MM.1S (cell line): ENCODE measurements around the gene SULT1C4.

Source experiments
- DNase-seq: peaks from one replicate; pipeline ENCODE4 v3.0.0-alpha.2; 2015
- H2AFZ ChIP-seq: fragments of 300-600 bp; sonication (generic); 2 replicates; pipeline ENCODE4 v1.6.0; 2016; ENCODE audit warnings: antibody characterized with exemption, low read length
- H3F3A ChIP-seq: fragments of 300-600 bp; sonication (generic); 2 replicates; pipeline ENCODE4 v1.6.1; 2016; ENCODE audit warnings: mild to moderate bottlenecking, antibody characterized with exemption, low read length, moderate library complexity, mixed read lengths; ENCODE audit not compliant: insufficient read depth
- H3K27ac ChIP-seq: fragments of 300-600 bp; sonication (generic); 2 replicates; pipeline ENCODE4 v1.5.1; 2016; ENCODE audit warnings: mild to moderate bottlenecking, low read length
- H3K27me3 ChIP-seq: fragments of 300-600 bp; sonication (generic); replicated peaks from 2 replicates; pipeline ENCODE4 v1.6.0; 2016; ENCODE audit warnings: low read length; ENCODE audit not compliant: insufficient read depth
- H3K36me3 ChIP-seq: fragments of 300-600 bp; sonication (generic); replicated peaks from 2 replicates; pipeline ENCODE4 v1.6.1; 2016; ENCODE audit warnings: mild to moderate bottlenecking, low read length, mixed read lengths; ENCODE audit not compliant: insufficient read depth
- H3K4me1 ChIP-seq: fragments of 300-600 bp; sonication (generic); 2 replicates; pipeline ENCODE4 v1.6.1; 2016; ENCODE audit warnings: low read length, mixed read lengths
- H3K4me2 ChIP-seq: fragments of 300-600 bp; sonication (generic); 2 replicates; pipeline ENCODE4 v1.6.0; 2016; ENCODE audit warnings: low read depth, low read length
- H3K4me3 ChIP-seq: fragments of 300-600 bp; sonication (generic); 2 replicates; pipeline ENCODE4 v1.5.1; 2016; ENCODE audit warnings: low read length, mixed read lengths
- H3K79me2 ChIP-seq: fragments of 300-600 bp; sonication (generic); 2 replicates; pipeline ENCODE4 v1.6.1; 2016; ENCODE audit warnings: mixed run types, low read length, mixed read lengths
- H3K9ac ChIP-seq: fragments of 300-600 bp; sonication (generic); 2 replicates; pipeline ENCODE4 v1.6.1; 2016; ENCODE audit warnings: low read length, mixed read lengths
- H3K9me2 ChIP-seq: fragments of 300-600 bp; sonication (generic); replicated peaks from 2 replicates; pipeline ENCODE4 v1.6.1; 2016; ENCODE audit warnings: mild to moderate bottlenecking, low read length, mixed read lengths; ENCODE audit not compliant: insufficient read depth
- H3K9me3 ChIP-seq: fragments of 300-600 bp; sonication (generic); replicated peaks from 2 replicates; pipeline ENCODE4 v1.6.1; 2016; ENCODE audit warnings: mild to moderate bottlenecking, low read length, mixed read lengths; ENCODE audit not compliant: insufficient read depth
- H4K20me1 ChIP-seq: fragments of 300-600 bp; sonication (generic); 2 replicates; pipeline ENCODE4 v1.6.1; 2016; ENCODE audit warnings: mild to moderate bottlenecking, low read length, moderate library complexity, mixed read lengths; ENCODE audit not compliant: insufficient read depth
- CTCF ChIP-seq: fragments of 300-600 bp; sonication (generic); IDR thresholded peaks from 2 replicates; pipeline ENCODE4 v1.5.1; 2016; ENCODE audit warnings: antibody characterized with exemption, low read length, mixed read lengths
- EZH2 ChIP-seq: fragments of 300-600 bp; sonication (generic); optimal IDR thresholded peaks from 2 replicates; pipeline ENCODE3; 2017; ENCODE audit warnings: low read depth, mild to moderate bottlenecking, antibody characterized with exemption, low read length, mixed read lengths
- EZH2phosphoT487 ChIP-seq: fragments of 300-600 bp; sonication (generic); IDR thresholded peaks from 2 replicates; pipeline ENCODE4 v1.6.1; 2018; ENCODE audit warnings: antibody characterized with exemption, low read length

SULT1C4 gene

GRCh38 chr2:108404784-108405397 is 27.1 kb downstream of the SULT1C4 start:
- Histone ChIP-seq H2AFZ (no peak overlapping the region), H3K27me3 (no peaks in the 10 kb centered on the region)
- no peak for TF ChIP-seq CTCF
- TF ChIP-seq EZH2, result no peak
- no peak for TF ChIP-seq EZH2phosphoT487

GRCh38 chr2:108407864-108408729 is 30.3 kb downstream of the SULT1C4 start:
- Histone ChIP-seq H3K79me2 (no peaks in the 10 kb centered on the region), H3K27me3 (no peaks in the 10 kb centered on the region), H3K27ac (no peak overlapping the region), H3K4me3 (no peak overlapping the region), H3K4me1 (no peaks in the 10 kb centered on the region), H4K20me1 (no peaks in the 10 kb centered on the region), H3F3A (no peaks in the 10 kb centered on the region), H3K9me2 (no peaks in the 10 kb centered on the region), H3K36me3 (no peaks in the 10 kb centered on the region), H3K9ac (no peak overlapping the region), H3K9me3 (no peaks in the 10 kb centered on the region), H2AFZ (no peak overlapping the region), H3K4me2 (no peak overlapping the region)
- TF ChIP-seq CTCF, result no peak
- TF ChIP-seq EZH2phosphoT487, result no peak
- no peak for TF ChIP-seq EZH2
- DNase-seq, result no peak

More at GRCh38 chr2:108404784-108405397, 27.1 kb downstream of the SULT1C4 start:
- no peaks in the 10 kb centered on the region for H4K20me1 ChIP-seq
- no peak for DNase-seq
- no peaks in the 10 kb centered on the region for H3K4me1 ChIP-seq
- no peaks in the 10 kb centered on the region for H3K79me2 ChIP-seq
- no peak overlapping the region for H3K27ac ChIP-seq
- H3F3A ChIP-seq, result no peaks in the 10 kb centered on the region
- H3K4me3 ChIP-seq, result no peak overlapping the region
- no peak overlapping the region for H3K4me2 ChIP-seq
- no peak overlapping the region for H3K9ac ChIP-seq
- no peaks in the 10 kb centered on the region for H3K36me3 ChIP-seq
- H3K9me2 ChIP-seq, result no peaks in the 10 kb centered on the region
- no peaks in the 10 kb centered on the region for H3K9me3 ChIP-seq

GRCh38 chr2:108409768-108410167 is 32.0 kb downstream of the SULT1C4 start:
- Histone ChIP-seq H3K36me3 (no peaks in the 10 kb centered on the region), H3K9me3 (no peaks in the 10 kb centered on the region), H4K20me1 (no peaks in the 10 kb centered on the region), H3K4me2 (no peak overlapping the region), H3K9me2 (no peaks in the 10 kb centered on the region), H3K79me2 (no peaks in the 10 kb centered on the region), H2AFZ (no peak overlapping the region), H3K27ac (no peak overlapping the region), H3K27me3 (no peaks in the 10 kb centered on the region), H3K9ac (no peak overlapping the region), H3K4me1 (no peaks in the 10 kb centered on the region), H3F3A (no peaks in the 10 kb centered on the region), H3K4me3 (no peak overlapping the region)
- TF ChIP-seq EZH2, result no peak
- no peak for DNase-seq
